GM18526 (cell line): ENCODE measurements around the gene OR9Q2.
"Not testable (repeated sequence)": the region's sequence is repeated elsewhere in the genome, so short reads cannot be mapped to it uniquely, and the experiment has no call there.

ENCODE experiments used
- POLR2A ChIP-seq: IDR thresholded peaks from 3 replicates; pipeline ENCODE4 v1.6.1; 2011; ENCODE audit not compliant: insufficient read length; ENCODE audit errors: extremely low read depth

The OR9Q2 gene

GRCh38 chr11:58188770-58189169 is at the start of gene OR9Q2:
TSS of gene OR9Q2 (plus strand) at chr11:58189070. CDS start at chr11:58190491, 1,421 bp downstream.
- TF ChIP-seq POLR2A: no peak

GRCh38 chr11:58142761-58143160 is 46.1 kb upstream of the OR9Q2 start:
- TF ChIP-seq POLR2A: no peak

- TF ChIP-seq POLR2A: no peak
These were observed 36.1 kb upstream of the OR9Q2 start for GRCh38 chr11:58152781-58153180.

GRCh38 chr11:58164389-58164788 is 24.5 kb upstream of the OR9Q2 start:
- no peak for TF ChIP-seq POLR2A

- no peak for TF ChIP-seq POLR2A
These were observed 23.9 kb upstream of the OR9Q2 start for GRCh38 chr11:58164990-58165389.

- TF ChIP-seq POLR2A: no peak
These were observed 23.3 kb upstream of the OR9Q2 start for GRCh38 chr11:58165504-58166106.

GRCh38 chr11:58177409-58178054 is 11.3 kb upstream of the OR9Q2 start:
- TF ChIP-seq POLR2A: no peak

GRCh38 chr11:58178444-58178843 is 10.4 kb upstream of the OR9Q2 start:
- TF ChIP-seq POLR2A: no peak

- TF ChIP-seq POLR2A: no peak
These were observed 9.2 kb upstream of the OR9Q2 start for GRCh38 chr11:58179648-58180047.

- no peak for TF ChIP-seq POLR2A
These were observed 1.9 kb upstream of the OR9Q2 start for GRCh38 chr11:58186938-58187337.

GRCh38 chr11:58192229-58192628 is 3.4 kb downstream of the OR9Q2 start:
- TF ChIP-seq POLR2A: no peak

GRCh38 chr11:58193391-58193790 is 4.5 kb downstream of the OR9Q2 start:
- no peak for TF ChIP-seq POLR2A

- no peak for TF ChIP-seq POLR2A
These were observed 7.1 kb downstream of the OR9Q2 start for GRCh38 chr11:58195939-58196338.

GRCh38 chr11:58199271-58199670 is 10.4 kb downstream of the OR9Q2 start:
- TF ChIP-seq POLR2A: no peak

GRCh38 chr11:58204042-58204441 is 15.2 kb downstream of the OR9Q2 start, which contains the start of gene OR1S2:
TSS of gene OR1S2 (minus strand) at chr11:58204142. CDS start at chr11:58204142, 0 bp downstream.
- no peak for TF ChIP-seq POLR2A

GRCh38 chr11:58212420-58212819 is 23.6 kb downstream of the OR9Q2 start, which contains the start of gene OR1S1:
TSS of gene OR1S1 (plus strand) at chr11:58212720.
- not testable (repeated sequence) for TF ChIP-seq POLR2A

GRCh38 chr11:58216476-58216875 is 27.6 kb downstream of the OR9Q2 start:
- no peak for TF ChIP-seq POLR2A
